Panc1 (cell line): ENCODE measurements around the gene OVAAL. TPM values are rescaled to one million over a fixed set of nuclear protein-coding genes. Genes with fewer than 3 reads are reported as not detected.

Experiments used
- ATAC-seq: fragments of 200-7000 bp; cut with Tn5 transposase; 2 replicates; pipeline ENCODE4 v1.9.1; 2020; ENCODE audit warnings: mild to moderate bottlenecking, moderate library complexity
- BruUV-seq: library from RNA; stranded (reverse); fragments of 400-500 nt; replicated peaks from 2 replicates; lab custom pipeline; 2021; lab: Mats Ljungman, UMichigan
- CTCF ChIA-PET: fragments of 300-600 bp; sonication (Branson Sonifier 250); formaldehyde crosslinking; loops from one replicate; lab custom pipeline; 2022; ENCODE audit warnings: antibody characterized with exemption; lab: Charles Lee
- POLR2A ChIA-PET: fragments of 300-600 bp; sonication (Branson Sonifier 250); formaldehyde crosslinking; loops from one replicate; lab custom pipeline; 2022; ENCODE audit warnings: antibody characterized with exemption; lab: Charles Lee
- DNase-seq: peaks from one replicate; pipeline ENCODE4 v3.0.0-alpha.2; 2010; ENCODE audit warnings: low read depth, low spot score
- H3K27ac ChIP-seq: 2 replicates; pipeline ENCODE4 v1.5.1; 2011; ENCODE audit warnings: mild to moderate bottlenecking, low read length, inconsistent platforms
- H3K27me3 ChIP-seq: fragments of 200-500 bp; sonication (Bioruptor generic); 2 replicates; pipeline ENCODE4 v1.6.0; 2014; ENCODE audit warnings: low read length, inconsistent platforms; ENCODE audit not compliant: control insufficient read depth, insufficient read depth
- H3K36me3 ChIP-seq: fragments of 200-500 bp; sonication (Bioruptor generic); 2 replicates; pipeline ENCODE4 v1.5.1; 2014; ENCODE audit warnings: inconsistent platforms, mild to moderate bottlenecking, low read length, moderate library complexity; ENCODE audit not compliant: control insufficient read depth, insufficient read depth
- H3K4me1 ChIP-seq: 2 replicates; pipeline ENCODE4 v1.5.1; 2011; ENCODE audit warnings: inconsistent platforms, mild to moderate bottlenecking, low read length, moderate library complexity; ENCODE audit not compliant: control insufficient read depth, insufficient read depth
- H3K4me3 ChIP-seq, 2 experiments: 2 replicates each; pipeline ENCODE4 v1.5.1; 2011 to 2012; ENCODE audit warnings: low read depth in 2 of 2, low read length in 2 of 2, mild to moderate bottlenecking in 2 of 2, inconsistent platforms in 1 of 2, moderate library complexity in 1 of 2
- H3K9me3 ChIP-seq: fragments of 200-500 bp; sonication (Bioruptor generic); 2 replicates; pipeline ENCODE4 v1.5.1; 2014; ENCODE audit warnings: low read depth, mild to moderate bottlenecking, inconsistent platforms, low read length, moderate library complexity; ENCODE audit not compliant: control insufficient read depth, insufficient read depth
- POLR2AphosphoS5 ChIP-seq: IDR thresholded peaks from 2 replicates; pipeline ENCODE4 v1.6.1; 2012; ENCODE audit warnings: mild to moderate bottlenecking, low read depth, low read length, moderate library complexity
- SIN3A ChIP-seq: IDR thresholded peaks from 2 replicates; pipeline ENCODE4 v1.6.1; 2012; ENCODE audit warnings: low read depth, mild to moderate bottlenecking, low read length, moderate library complexity, borderline replicate concordance; ENCODE audit not compliant: insufficient read depth
- TCF7L2 ChIP-seq: IDR thresholded peaks from 2 replicates; pipeline ENCODE4 v1.6.1; 2011; ENCODE audit warnings: mild to moderate bottlenecking, low read depth, low read length, inconsistent platforms
- in situ Hi-C: cut with HindIII; loops from 2 replicates; pipeline ENCODE4 v1.10.0; 2016; ENCODE audit warnings: low sequenced_read_pairs, low pct_unique_long_range_greater_than_20kb
- intact Hi-C: fragments of 100-400 bp; cut with micrococcal nuclease; formaldehyde crosslinking; loops from one replicate; pipeline ENCODE4 v1.10.0; 2022; ENCODE audit not compliant: unreplicated experiment
- total RNA-seq: library from RNA; stranded (reverse); gene quantifications from one replicate; pipeline ENCODE4 v1.2.1, GENCODE V29; 2021; ENCODE audit not compliant: unreplicated experiment
- TF ChIP-seq, protein P1 (sequence below): fragments of 450-650 bp; IDR thresholded peaks from 2 replicates; pipeline ENCODE4 v1.5.1; 2017; ENCODE audit warnings: mild to moderate bottlenecking
- TF ChIP-seq, protein P2 (sequence below), 2 experiments: IDR thresholded peaks; 2 replicates each; pipeline ENCODE4 v1.6.1; 2011 to 2012; ENCODE audit warnings: low read depth in 2 of 2, control low read depth in 1 of 2, low read length in 1 of 2, mild to moderate bottlenecking in 1 of 2, moderate library complexity in 1 of 2; ENCODE audit not compliant: insufficient read depth in 1 of 2

OVAAL gene
- total RNA-seq, 1 experiment from 2014 or later = not detected

DNA sequence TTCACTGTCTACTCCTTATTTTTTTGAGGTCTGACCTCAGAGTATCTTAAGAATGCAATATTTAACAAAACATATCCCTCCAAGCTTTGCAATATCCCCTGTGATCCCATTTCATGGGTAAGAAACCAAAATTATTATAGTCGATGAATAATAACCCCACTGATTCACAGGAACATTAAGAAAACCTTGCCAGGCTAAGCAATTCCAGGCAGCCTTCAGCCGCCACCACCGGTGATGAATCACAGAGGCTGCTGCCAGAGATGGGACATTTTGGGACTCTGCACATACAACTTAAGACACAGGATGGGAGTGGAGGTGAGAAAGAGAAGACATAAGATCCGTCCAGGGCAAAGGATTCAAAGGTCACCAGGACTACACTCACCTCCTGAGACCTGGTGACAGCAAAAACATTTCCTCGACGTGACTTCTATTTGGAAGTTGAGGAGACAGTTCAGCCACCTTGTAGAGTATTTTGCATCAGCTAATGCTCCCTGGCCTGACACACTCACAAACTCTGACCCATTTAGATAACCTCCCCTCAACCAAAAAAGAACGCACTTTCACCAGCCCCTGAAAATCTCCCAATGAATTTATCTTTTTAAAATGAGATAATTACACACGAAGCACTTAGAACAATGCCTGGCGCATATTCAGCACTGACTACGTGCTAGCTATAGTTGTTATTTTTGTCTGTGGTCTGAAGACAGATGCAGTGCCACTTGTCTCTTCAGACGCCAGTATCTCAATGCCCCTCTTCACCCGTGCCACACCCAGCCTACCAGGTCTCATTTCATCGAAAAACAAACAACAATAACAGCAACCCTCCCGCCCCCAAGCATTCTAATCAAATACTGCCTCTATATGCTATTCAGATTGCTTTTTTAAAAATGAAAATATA lies 17.8 kb upstream of the OVAAL start:
- TF ChIP-seq TCF7L2 (no peak), POLR2AphosphoS5 (no peak), SIN3A (no peak)
- TF ChIP-seq, protein P1, sequence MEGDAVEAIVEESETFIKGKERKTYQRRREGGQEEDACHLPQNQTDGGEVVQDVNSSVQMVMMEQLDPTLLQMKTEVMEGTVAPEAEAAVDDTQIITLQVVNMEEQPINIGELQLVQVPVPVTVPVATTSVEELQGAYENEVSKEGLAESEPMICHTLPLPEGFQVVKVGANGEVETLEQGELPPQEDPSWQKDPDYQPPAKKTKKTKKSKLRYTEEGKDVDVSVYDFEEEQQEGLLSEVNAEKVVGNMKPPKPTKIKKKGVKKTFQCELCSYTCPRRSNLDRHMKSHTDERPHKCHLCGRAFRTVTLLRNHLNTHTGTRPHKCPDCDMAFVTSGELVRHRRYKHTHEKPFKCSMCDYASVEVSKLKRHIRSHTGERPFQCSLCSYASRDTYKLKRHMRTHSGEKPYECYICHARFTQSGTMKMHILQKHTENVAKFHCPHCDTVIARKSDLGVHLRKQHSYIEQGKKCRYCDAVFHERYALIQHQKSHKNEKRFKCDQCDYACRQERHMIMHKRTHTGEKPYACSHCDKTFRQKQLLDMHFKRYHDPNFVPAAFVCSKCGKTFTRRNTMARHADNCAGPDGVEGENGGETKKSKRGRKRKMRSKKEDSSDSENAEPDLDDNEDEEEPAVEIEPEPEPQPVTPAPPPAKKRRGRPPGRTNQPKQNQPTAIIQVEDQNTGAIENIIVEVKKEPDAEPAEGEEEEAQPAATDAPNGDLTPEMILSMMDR = no peak
- TF ChIP-seq, protein P2, sequence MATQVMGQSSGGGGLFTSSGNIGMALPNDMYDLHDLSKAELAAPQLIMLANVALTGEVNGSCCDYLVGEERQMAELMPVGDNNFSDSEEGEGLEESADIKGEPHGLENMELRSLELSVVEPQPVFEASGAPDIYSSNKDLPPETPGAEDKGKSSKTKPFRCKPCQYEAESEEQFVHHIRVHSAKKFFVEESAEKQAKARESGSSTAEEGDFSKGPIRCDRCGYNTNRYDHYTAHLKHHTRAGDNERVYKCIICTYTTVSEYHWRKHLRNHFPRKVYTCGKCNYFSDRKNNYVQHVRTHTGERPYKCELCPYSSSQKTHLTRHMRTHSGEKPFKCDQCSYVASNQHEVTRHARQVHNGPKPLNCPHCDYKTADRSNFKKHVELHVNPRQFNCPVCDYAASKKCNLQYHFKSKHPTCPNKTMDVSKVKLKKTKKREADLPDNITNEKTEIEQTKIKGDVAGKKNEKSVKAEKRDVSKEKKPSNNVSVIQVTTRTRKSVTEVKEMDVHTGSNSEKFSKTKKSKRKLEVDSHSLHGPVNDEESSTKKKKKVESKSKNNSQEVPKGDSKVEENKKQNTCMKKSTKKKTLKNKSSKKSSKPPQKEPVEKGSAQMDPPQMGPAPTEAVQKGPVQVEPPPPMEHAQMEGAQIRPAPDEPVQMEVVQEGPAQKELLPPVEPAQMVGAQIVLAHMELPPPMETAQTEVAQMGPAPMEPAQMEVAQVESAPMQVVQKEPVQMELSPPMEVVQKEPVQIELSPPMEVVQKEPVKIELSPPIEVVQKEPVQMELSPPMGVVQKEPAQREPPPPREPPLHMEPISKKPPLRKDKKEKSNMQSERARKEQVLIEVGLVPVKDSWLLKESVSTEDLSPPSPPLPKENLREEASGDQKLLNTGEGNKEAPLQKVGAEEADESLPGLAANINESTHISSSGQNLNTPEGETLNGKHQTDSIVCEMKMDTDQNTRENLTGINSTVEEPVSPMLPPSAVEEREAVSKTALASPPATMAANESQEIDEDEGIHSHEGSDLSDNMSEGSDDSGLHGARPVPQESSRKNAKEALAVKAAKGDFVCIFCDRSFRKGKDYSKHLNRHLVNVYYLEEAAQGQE (IDR thresholded peaks at IDR 0.05; ENCODE audit: insufficient read depth in 1 of 2, low read depth in 2 of 2, low read length in 1 of 2) = no peak
- POLR2A ChIA-PET = no interaction called here
- no peak overlapping the region for H3K27ac ChIP-seq
- in situ Hi-C loops = no loop called here
- BruUV-seq = no TSS peak
- intact Hi-C loops = no loop called here
- peaks cover 2% of the 10 kb centered on the region; the same call in 1 of the 2 replicates for H3K27me3 ChIP-seq
- H3K9me3 ChIP-seq = no peaks in the 10 kb centered on the region
- H3K4me1 ChIP-seq = no peaks in the 10 kb centered on the region
- no peak for DNase-seq
- no peak for ATAC-seq
- no peaks in the 10 kb centered on the region for H3K36me3 ChIP-seq
- CTCF ChIA-PET = no interaction called here
- no peak overlapping the region for H3K4me3 ChIP-seq

DNA sequence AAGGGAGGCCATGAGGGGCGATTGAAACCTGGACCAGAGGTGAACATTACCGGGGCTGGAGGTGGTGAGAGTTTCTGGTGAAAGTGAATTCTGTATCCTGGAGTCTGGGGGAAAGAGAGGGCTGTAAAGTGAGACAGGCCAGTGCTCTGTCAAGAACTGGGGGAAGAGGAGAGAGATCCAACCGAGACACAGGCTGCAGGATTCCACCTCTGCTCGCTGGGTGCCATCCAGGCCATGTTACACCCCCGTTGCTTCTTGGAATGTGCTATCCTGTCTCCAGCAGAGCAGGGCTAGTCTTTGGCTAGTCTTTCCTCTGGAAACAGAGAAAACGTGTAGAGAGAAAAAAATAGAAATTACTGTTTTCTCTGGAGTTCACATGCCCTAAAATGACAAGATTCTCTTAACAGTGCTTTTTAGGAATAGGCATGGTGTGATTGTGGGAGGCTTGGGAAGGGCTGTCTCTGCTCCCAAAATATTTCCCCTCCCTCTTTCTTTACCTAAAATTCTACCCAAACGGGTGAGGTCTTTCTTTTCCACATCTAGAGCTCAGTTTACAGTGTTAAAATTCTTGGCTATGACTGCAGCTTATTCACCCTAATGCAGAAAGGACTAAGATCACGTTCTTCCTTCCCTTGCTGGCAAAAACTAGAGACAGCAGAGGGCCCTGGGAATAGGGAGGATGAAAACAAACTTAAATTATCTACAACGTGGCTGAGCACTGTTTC lies 16.5 kb upstream of the OVAAL start:
- CTCF ChIA-PET = no interaction called here
- no peak for ATAC-seq
- no TSS peak for BruUV-seq

More for the DNA sequence above, 16.5 kb upstream of the OVAAL start:
- no peak overlapping the region for H3K27ac ChIP-seq
- TF ChIP-seq TCF7L2 = no peak
- TF ChIP-seq POLR2AphosphoS5 = no peak
- TF ChIP-seq, protein P2 (IDR thresholded peaks at IDR 0.05; ENCODE audit: insufficient read depth in 1 of 2, low read depth in 2 of 2, low read length in 1 of 2) = no peak
- TF ChIP-seq SIN3A = no peak
- TF ChIP-seq, protein P1 = no peak
- no peaks in the 10 kb centered on the region for H3K36me3 ChIP-seq
- peaks cover 2% of the 10 kb centered on the region; the same call in 1 of the 2 replicates for H3K27me3 ChIP-seq
- in situ Hi-C loops (no loop called here), intact Hi-C loops (no loop called here)
- H3K4me3 ChIP-seq = no peak overlapping the region
- POLR2A ChIA-PET = no interaction called here
- no peak for DNase-seq
- no peaks in the 10 kb centered on the region for H3K9me3 ChIP-seq
- no peaks in the 10 kb centered on the region for H3K4me1 ChIP-seq
